HG02588 (cell line): ENCODE results near the gene CSTF2.
A peak's percentile ranks its signal among the peaks of the same experiment; 100 is the strongest.
"Not testable (repeated sequence)": the region's sequence is repeated elsewhere in the genome, so short reads cannot be mapped to it uniquely, and the experiment has no call there.

Source experiments
- ATAC-seq: cut with Tn5 transposase; IDR thresholded peaks from one replicate; pipeline ENCODE4 v1.9.1; 2021; ENCODE audit warnings: mild to moderate bottlenecking, moderate library complexity; ENCODE audit not compliant: unreplicated experiment

The CSTF2 gene, protein sequence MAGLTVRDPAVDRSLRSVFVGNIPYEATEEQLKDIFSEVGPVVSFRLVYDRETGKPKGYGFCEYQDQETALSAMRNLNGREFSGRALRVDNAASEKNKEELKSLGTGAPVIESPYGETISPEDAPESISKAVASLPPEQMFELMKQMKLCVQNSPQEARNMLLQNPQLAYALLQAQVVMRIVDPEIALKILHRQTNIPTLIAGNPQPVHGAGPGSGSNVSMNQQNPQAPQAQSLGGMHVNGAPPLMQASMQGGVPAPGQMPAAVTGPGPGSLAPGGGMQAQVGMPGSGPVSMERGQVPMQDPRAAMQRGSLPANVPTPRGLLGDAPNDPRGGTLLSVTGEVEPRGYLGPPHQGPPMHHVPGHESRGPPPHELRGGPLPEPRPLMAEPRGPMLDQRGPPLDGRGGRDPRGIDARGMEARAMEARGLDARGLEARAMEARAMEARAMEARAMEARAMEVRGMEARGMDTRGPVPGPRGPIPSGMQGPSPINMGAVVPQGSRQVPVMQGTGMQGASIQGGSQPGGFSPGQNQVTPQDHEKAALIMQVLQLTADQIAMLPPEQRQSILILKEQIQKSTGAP

DNA sequence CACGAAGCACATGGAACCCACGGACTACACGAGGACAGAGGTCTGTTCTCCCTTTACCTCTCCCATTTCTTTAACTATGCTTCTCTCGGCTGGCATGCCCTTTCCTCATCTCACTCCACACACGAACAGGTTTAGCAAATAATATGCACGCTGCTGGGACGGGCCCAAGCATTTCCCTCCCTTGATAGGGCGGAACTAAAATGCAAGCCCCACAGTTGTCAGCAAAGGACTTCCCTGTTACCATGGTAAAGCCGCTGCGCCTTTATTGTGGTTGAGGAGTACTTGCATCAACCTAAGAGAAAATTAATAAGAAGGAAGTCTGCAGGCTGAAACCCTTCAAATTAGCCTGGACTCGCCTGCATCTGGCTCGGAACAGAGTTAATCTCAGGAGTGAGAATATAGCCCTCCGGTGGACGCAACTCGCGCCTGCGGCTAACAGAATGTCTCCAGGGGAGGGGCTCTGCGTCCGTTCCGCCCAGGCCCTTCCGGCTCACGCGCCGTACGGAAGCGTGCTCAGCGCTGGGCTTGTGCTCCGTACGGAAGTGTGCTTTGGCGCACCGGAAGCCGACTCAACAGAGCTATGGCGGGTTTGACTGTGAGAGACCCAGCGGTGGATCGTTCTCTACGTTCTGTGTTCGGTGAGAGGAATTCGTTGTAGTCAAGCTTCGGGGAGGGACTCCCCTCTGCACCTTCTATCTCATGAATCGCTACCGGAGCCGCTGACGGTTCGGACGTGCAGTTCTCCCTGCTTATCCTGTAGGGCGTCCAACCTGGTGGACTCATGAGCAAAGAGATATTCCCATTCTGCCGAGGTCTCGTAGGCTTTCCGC, at the start of gene CSTF2:
CSTF2 (plus strand) TSS at position 555 of the 830 bp plus-strand sequence; CDS start at position 581, 26 bp downstream.
- peak; percentile 99 for ATAC-seq

DNA sequence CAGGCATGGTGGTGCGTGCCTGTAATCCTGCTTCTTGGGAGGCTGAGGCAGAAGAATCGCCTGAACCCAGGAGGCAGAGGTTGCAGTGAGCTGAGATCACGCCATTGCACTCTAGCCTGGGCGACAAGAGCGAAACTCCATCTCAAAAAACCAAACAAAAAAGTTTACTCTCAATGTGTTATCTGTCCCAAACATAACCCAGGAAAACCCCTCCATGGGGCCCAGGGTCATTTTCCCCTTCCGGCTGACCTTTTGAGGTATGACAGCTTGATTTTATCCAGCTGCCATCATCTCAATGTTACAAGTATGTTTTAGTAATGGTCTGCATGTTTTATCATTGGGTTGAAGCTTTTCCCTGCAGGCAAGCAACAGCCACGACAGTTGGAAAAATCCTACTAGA, 23.8 kb upstream of the CSTF2 start:
- not testable (repeated sequence) for ATAC-seq

DNA sequence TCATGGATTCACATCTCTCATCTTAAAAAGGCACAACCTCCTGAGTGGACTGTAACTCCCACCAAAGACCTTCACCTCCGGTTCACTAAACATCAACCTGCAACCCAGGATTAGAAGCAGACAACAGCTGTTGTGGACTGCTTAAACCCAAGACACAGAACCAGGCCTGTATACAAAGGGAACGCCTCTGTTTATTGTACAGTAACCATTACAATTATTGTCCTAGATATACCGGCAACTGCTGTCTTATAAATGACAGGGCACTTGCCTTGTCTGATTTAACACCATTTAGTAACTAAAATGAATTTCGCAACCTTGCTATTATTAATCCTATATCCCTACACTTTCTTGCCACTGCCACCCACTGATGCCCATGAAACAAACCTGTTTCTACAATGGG, 22.8 kb upstream of the CSTF2 start:
- ATAC-seq: no peak

DNA sequence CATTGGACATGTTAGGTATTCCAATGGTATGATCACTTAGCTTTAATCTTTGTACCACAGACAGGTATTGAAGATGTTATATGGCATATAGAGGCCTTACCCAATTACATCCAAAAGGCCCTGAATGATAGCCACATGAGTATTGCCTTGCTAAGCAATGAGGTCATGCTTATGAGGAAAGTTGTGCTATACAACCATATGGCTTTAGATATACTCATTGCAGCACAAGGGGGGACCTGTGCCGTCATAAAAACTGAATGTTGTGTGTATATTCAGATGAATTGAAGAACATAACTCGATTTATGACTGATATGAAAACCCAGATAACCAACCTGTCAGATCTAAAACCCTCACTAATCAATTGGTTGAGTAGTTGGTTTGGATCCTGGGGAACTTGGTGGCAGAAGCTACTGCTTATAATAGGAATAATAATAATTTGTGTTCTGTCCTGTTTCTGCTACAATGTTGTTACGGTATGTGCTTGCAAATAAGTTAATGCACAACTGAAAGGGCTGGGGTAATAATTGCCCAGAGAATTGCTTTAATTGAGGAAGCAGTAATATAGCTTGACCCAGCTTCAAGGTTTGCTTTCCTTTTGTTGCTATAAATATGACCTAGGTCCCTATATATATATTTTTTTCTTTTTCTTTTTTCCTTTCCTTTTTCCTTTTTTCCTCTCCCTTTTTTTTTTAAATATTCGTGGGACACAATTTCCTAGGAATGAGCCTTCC, 21.5 kb upstream of the CSTF2 start:
- ATAC-seq: no peak

DNA sequence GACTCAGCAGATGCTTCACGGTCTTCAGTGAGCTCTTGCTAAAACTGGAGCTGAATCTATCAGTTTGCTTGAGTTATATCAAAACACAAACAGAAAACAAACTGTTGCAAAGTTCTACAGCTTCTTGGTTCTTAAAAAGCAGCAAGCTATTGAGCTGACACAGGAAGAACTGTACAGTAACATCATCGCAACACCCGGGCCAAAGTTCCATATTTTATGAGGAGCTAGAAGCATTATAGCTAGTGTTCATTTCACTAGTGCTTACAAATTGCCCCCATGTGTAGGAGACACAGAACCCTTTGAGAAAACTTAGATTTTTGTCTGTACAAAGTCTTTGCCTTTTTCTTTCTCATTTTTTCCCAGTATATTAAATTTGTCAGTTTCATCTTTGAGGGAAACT, 17.3 kb upstream of the CSTF2 start:
- ATAC-seq: no peak

DNA sequence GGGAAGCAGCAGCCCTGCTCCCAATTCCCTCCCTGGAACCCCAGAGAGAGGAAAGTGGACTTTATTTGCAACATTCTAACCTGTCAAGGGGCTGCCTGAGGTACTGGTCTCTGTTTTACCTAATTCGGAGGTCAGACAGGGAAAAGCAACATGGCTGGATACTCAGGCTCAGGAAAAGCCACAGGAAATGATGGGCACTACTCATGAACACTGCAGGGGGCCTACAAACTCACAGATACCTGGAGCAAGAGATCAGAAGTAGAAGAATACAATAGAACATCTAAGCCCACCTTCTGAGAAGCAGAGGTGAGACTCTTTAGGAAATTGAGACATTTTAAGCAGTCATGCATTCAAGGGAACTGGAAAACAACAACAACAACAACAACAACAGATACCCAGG, 15.4 kb upstream of the CSTF2 start:
- no peak for ATAC-seq

DNA sequence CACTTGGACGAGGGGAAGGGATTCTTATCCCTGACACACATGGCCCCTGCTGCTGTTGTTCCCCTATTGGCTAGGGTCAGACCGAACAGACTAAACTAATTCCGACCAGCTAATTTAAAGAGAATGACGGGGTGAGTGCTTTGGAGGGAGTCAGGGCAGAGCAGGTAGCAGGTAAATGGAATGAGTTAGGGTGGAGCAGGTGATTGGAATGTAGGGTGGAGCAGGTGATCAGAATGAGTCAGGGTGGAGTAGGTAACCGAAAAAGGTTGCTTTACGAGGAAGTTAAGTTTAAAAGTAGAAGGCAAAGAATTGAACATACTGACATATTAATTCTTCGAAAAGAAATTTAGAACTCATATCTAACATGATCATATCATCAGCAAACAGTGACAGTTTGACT, 11.9 kb upstream of the CSTF2 start:
- not testable (repeated sequence) for ATAC-seq

DNA sequence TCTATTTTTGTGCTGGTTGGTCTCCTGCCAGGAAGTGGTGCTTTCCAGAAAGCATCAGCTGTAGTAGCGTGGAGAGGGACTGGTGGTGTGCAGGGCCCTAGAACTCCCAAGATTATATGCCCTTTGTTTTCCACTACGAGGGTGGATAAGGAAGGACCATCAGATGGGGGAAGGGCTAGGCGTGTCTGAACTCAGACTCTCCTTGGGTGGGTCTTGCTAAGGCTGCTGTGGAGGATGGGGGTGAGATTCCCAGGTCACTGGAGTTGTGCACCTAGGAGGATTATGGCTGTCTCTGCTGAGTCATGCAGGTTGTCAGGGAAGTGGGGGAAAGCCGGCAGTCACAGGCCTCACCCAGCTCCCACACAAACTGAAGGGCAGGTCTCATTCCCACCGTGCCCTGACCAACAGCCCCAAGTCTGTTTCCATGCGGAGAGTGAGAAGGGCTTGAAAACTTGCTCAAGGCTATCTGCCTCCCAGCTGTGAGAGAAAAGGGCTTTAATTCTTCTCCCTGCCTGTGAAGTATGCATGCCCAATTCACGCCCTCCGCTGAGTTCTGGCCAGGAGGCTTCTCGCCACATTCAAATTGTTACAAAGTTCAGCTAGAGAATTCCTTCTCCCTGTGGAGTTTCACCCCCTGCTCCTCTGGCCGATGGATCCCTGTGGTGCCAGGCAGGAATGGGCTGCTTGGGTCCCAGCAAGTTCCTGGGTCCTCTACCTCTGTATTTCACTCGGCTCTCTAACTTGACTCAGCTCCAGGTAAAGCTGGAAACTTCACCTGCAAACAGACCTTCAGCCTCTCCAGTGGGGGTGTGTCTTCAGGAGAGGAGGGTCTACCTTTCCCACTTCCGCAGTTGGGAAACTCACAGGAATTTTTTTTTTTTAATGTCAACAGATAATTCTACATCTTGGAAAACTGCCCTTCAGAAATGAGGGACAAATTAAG, 7.7 kb upstream of the CSTF2 start:
- no peak for ATAC-seq

DNA sequence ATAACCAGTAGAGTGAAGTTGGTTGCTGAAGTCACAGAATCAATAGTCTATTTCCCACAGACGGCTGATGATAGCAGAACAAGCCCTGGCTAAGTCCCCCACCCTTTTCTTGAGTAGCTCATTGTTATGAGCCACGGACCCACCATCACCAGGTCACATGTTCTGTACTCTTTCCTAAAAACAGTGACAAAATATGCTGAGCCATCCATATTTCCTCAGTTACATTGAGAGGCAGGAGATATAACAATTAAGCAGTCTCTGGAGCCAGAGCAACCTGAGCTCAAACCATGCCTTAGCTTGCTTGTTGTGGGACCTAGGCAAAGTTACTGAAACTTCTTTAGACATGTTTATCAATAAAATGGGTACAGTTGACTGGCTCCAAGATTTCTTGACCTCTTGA, 2.9 kb upstream of the CSTF2 start:
- no peak for ATAC-seq

DNA sequence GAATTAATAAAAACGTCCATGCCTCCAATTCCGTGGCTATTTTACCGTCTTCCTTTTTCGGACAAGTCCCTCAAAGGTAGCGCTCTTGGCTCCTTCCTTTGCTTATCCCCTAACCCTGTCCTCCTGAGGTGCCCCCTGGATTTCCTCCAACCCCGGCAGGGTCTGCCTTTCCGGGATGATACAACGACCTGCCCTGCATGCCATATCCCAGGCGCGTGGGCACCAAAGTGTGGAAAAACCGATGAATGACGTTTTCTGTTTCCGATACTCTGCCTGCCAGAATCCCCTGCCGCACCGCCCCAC, 706 bp upstream of the CSTF2 start:
- ATAC-seq: no peak

DNA sequence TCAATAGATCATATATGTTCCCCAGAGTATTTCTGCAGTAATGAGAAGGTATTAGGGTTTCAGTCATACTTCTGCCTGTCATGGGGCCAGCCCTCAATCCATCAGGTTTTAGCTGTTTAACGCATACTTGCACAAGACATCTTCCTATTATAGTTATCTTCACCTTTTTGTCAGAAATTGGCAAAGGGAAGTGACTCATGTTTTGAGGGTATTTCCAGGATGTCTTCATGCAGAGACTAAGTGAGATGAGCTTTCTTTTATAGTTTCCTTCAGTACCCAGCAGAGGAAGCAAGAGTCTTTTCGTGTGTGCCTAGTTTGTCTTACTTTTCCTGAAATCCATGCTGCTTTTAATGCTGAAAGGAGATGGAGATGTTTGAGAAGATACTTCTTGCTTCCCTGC, 9.5 kb downstream of the CSTF2 start:
- ATAC-seq: peak; percentile 73

DNA sequence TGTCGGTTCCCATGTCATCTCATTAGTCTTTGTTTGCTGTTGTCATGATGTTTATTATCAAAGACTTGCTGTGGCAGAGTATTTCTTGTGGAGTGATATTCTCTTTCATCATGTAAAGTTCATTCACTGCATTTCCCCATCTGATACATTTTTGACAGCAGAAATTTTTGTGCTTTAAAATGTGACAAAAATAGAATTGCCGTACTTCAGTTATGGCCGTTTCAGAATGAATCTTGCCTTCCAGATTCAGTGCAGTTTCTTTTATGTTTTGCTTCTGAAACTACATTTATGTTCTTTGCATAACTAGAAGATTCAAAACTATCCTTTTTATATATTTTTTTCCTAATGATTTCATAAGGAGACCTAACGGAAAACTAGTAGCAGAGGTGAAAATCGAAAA, 10.0 kb downstream of the CSTF2 start:
- peak; percentile 32 for ATAC-seq

DNA sequence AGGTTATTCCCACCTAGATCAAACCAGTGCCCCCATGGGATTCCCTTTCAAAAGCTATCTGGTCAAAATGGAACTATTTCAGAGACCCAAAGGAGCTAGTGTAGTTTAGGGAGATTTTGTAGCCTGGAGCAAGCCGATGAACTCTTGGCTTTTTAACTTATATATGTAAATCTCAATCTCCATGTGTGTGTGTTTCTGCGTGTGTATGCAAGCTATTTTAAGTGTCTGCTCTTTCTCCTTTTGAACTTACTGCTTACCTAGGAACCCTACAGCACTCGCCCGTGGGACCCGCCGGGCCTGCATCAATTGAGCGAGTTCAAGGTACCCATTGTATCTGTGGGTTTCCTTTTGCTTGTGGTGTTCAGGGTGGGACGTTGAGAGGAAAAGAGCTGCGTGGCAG, 10.4 kb downstream of the CSTF2 start:
- ATAC-seq: peak; percentile 56

DNA sequence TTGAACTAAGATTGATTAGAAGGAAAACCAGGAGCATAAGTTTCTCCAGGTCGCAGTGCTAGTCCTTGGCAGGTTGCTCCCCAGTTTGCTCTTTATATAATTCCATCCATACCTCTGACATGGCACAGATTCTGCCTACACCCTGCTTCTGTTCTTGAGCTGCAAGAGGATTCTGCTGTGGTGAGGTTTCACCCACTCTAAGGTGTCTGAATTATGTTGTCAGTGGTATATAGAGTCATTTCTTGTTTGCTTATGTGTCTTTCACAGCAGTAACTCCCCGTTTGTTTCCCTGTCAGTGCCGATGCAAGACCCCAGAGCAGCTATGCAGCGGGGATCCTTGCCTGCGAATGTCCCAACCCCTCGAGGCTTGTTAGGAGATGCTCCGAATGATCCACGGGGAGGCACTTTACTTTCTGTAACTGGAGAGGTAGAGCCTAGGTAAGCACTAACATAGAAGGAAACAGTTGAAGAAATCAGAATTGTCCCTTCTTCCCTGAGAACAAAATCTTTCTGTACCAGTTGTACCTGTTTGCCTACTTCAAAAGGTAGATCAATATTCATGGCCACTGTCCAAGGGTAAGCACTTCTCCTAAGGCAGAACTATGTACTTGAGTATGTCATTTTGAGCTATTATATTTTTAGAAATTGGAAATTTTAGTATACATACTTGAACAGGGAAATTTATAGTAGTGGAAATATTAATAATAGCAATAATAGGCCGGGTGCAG, 11.2 kb downstream of the CSTF2 start:
- ATAC-seq: no peak

DNA sequence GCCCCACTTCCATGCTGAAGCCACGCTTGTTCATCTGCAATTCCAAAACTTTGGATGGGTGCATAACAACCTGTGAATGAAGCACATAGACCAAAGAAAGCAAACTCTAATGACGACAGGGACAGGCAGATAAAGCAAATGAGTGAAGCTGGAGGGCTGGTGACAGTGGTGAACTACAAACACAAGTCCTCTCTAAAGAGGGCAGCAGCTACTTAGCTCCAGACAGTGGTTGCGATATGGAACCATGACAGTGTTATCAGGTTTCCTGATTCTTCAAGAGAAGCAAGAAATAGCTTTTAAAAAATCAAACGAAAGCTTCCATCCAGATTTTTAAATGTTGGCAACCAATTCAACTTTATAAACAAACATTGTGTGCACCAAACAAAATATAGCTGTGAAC, 30.1 kb downstream of the CSTF2 start:
- ATAC-seq: no peak

DNA sequence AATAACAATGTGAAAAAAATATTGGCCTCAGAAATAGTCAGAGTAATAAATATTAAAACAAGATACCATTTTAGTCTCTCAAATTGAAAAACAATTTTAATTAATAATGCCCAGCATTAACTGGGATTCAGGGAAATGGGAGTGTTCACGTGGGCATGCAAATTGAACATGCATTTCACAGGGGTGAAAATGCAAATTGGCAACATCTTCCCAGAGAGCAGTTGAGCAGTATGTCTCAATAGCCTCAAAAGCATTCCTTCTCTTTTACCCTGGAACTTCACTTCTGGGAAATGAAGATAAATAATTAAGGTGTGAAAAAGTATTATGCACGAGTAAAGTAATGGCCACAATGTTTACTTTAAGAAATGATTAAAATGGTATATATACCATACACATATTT, 32.6 kb downstream of the CSTF2 start:
- no peak for ATAC-seq

DNA sequence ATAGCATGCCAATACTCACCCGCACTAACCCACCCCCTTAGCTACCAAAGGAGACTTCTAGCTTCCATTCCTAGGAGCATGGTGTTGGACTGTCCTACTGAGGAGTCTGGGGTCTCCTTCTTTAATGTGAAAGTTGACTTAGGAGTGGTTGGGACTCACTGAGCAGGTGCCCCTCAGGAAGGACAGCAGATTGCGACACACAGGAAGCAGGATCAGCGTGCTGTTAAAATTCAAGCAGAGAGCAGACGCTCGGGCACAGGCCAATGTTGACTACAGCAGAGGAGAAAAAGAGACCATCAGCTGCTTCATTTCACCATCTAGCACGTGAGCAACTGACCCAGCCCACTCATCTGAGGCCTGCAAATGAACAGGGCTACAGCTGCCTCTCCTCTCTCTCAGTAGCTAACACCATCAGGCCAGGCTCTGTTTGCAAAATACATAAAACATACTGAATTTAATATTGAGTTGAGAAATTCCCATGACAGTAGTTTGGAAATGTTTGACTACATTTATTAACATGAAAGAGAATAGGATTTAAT, 43.2 kb downstream of the CSTF2 start:
- no peak for ATAC-seq

DNA sequence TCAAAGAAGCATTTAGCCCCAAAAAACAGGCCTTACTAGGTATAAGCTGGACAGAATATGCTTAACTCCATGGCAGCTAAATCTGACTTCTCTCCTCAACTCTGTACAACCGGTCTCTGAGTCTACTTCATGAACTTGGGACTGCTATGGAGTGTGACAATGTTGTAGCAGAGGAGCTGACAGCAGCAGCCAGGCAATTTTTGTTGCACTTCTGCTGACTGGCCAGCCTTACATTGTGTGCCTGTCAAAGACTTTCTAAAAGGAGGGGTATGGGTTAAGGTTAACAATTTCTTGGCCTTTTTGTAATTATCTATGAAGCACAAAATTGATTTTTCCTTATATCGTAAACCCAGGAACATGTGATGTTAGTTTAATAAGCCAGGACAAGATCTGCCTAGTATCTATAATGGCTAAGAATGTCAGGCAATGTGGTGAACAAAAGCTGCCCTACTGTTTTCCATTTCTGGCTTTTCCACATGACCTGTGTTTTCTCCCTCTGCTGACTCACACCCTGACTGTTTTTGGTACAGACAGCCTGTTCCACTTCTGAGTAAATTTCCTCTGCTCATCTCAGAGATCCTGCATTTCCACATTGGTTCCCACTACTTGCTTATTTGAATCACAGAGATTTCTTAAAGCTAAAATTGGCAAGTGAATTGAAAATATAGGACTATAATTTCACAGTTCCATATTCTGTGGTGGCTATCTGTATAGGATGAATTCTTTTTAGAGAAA, 44.6 kb downstream of the CSTF2 start:
- ATAC-seq: no peak

DNA sequence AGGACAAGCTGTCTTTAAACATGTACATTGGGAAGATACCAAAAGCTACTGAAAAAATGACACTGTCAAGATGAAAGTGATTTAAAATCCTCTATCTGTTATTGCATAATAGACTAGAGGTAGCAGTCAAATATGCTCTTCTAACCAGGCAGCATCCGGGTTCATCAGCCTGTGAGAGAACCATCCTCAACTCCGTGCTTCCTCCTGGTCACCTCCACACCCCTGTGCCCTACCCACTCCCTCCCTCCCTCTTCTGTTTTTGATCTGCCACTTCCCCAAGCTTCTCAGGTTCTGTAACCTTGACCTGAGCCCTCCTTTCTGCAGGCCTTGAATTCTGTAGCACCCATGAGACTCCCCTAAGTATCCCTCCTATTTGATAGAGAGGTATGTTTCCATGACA, 48.1 kb downstream of the CSTF2 start:
- ATAC-seq: no peak
